ENCODE data around the gene KCNJ8. TPM values are rescaled to one million over a fixed set of nuclear protein-coding genes. Genes with fewer than 3 reads are reported as not detected.

Gene KCNJ8
- total RNA-seq, 1 experiment from 2014 or later, result 0.22 TPM

GRCh38 chr12:21756699-21757098, 17.8 kb downstream of the KCNJ8 start:
- H3K14ac ChIP-seq (ENCODE audit: insufficient read depth, low read length), result no peak overlapping the region
- H3K18ac ChIP-seq (ENCODE audit: insufficient read length, low read depth, low read length), result no peak overlapping the region
- DNase-seq, result no peak
- H2BK20ac ChIP-seq (ENCODE audit: low read depth, low read length, poor library complexity, severe bottlenecking), result no peak overlapping the region
- peaks cover 4% of the 10 kb centered on the region; the same call in 1 of the 2 replicates for H3K27me3 Mint-ChIP-seq (ENCODE audit: low read depth)
- no peak overlapping the region for H3K4me2 ChIP-seq (ENCODE audit: insufficient read depth, insufficient read length, low read length)
- no peaks in the 10 kb centered on the region for H3K9me3 ChIP-seq (ENCODE audit: control insufficient read depth, low read depth, low read length)
- no peak overlapping the region for H2BK5ac ChIP-seq (ENCODE audit: insufficient read length, low read length)
- H3K56ac ChIP-seq (ENCODE audit: insufficient read length, low read depth, low read length), result no peak overlapping the region
- no peak overlapping the region for H3K4ac ChIP-seq (ENCODE audit: low read depth, low read length)
- no peaks in the 10 kb centered on the region for H3K79me1 ChIP-seq (ENCODE audit: insufficient read depth, low read depth, low read length, poor library complexity, severe bottlenecking)
- H2AFZ ChIP-seq (ENCODE audit: low read length), result no peak overlapping the region
- no peaks in the 10 kb centered on the region for H3K23me2 ChIP-seq (ENCODE audit: insufficient read length, low read depth, low read length, poor library complexity, severe bottlenecking)
- WGBS (ENCODE audit: extremely low coverage, insufficient read length, low lambda C conversion rate), result no CpG with 5 or more reads among the region's 4 CpGs
- H3K9me3 Mint-ChIP-seq, result no peaks in the 10 kb centered on the region
- H3K27me3 ChIP-seq (ENCODE audit: insufficient read depth, low read length), result no peaks in the 10 kb centered on the region
- H3K4me1 ChIP-seq (ENCODE audit: insufficient read depth, low read length), result no peaks in the 10 kb centered on the region; the same call in 1 of the 2 replicates
- no peak overlapping the region for H4K5ac ChIP-seq (ENCODE audit: insufficient read length, low read depth, low read length)
- no peak overlapping the region for H2AK5ac ChIP-seq (ENCODE audit: insufficient read length, low read length)
- no peak overlapping the region for H2BK15ac ChIP-seq (ENCODE audit: low read depth, low read length)
- H3K79me2 ChIP-seq (ENCODE audit: insufficient read depth, low read length), result no peaks in the 10 kb centered on the region
- no peaks in the 10 kb centered on the region for H3K4me1 Mint-ChIP-seq
- H3T11ph ChIP-seq (ENCODE audit: low read length), result no peak overlapping the region
- H4K20me1 ChIP-seq (ENCODE audit: control insufficient read depth, insufficient read depth, insufficient read length), result no peaks in the 10 kb centered on the region
- H3K9ac ChIP-seq (ENCODE audit: extremely low read depth, insufficient read length, low read length), result no peak overlapping the region
- no peak for TF ChIP-seq CTCF (conservative IDR thresholded peaks at IDR 0.05)
- H2BK120ac ChIP-seq (ENCODE audit: low read depth, low read length, poor library complexity, severe bottlenecking), result no peak overlapping the region
- no peak overlapping the region for H3K23ac ChIP-seq (ENCODE audit: insufficient read length, low read depth, low read length)
- no peak overlapping the region for H4K8ac ChIP-seq (replicated peaks; ENCODE audit: insufficient read length, low read depth, low read length)
- H2BK12ac ChIP-seq (ENCODE audit: insufficient read length, low read depth, low read length), result no peak overlapping the region
- H3K27ac ChIP-seq (ENCODE audit: insufficient read length, low read depth, low read length), result no peak overlapping the region
- H3K27ac Mint-ChIP-seq, result no peak overlapping the region
- H3K36me3 Mint-ChIP-seq (ENCODE audit: insufficient read depth in 1 of 3, low read depth in 3 of 3), result no peaks in the 10 kb centered on the region
- H3K4me3 Mint-ChIP-seq, result no peak overlapping the region
- H4K91ac ChIP-seq (ENCODE audit: insufficient read length, low read depth, low read length), result no peak overlapping the region
